ENCODE data around the gene MCRS1.
A peak's percentile ranks its signal among the peaks of the same experiment; 100 is the strongest.
"Not testable (repeated sequence)": the region's sequence is repeated elsewhere in the genome, so short reads cannot be mapped to it uniquely, and the experiment has no call there.

Gene MCRS1

GRCh38 chr12:49518914-49519573, 48.9 kb downstream of the MCRS1 start:
- peak; percentile 29 for DNase-seq (ENCODE audit: low spot score)

GRCh38 chr12:49515266-49515665, 52.7 kb downstream of the MCRS1 start:
- peak; percentile 87 for DNase-seq (ENCODE audit: low spot score)

GRCh38 chr12:49512546-49512945, 55.4 kb downstream of the MCRS1 start:
- no peak for DNase-seq (ENCODE audit: low spot score)

GRCh38 chr12:49511410-49511809, 56.5 kb downstream of the MCRS1 start:
- DNase-seq (ENCODE audit: low spot score), result peak; percentile 56

GRCh38 chr12:49509681-49510080, 58.3 kb downstream of the MCRS1 start:
- not testable (repeated sequence) for DNase-seq (ENCODE audit: low spot score)
